H1 (cell line): ENCODE measurements around the gene NR2F2. TPM values are rescaled to one million over a fixed set of nuclear protein-coding genes. Genes with fewer than 3 reads are reported as not detected.

Experiments used
- BACH1 ChIP-seq: IDR thresholded peaks from 2 replicates; pipeline ENCODE4 v1.6.1; 2012; ENCODE audit warnings: low read length, improper control_type of control experiment
- BRCA1 ChIP-seq: IDR thresholded peaks from 2 replicates; pipeline ENCODE4 v1.6.1; 2012; ENCODE audit warnings: low read depth, low read length, improper control_type of control experiment
- CTBP2 ChIP-seq: IDR thresholded peaks from 2 replicates; pipeline ENCODE4 v1.7.0; 2011; ENCODE audit warnings: borderline replicate concordance, mild to moderate bottlenecking, moderate library complexity, mixed read lengths, low read length; ENCODE audit not compliant: insufficient read depth, insufficient read length
- CTCF ChIP-seq, 3 experiments: IDR thresholded peaks; 1 replicate in 2 of 3; 2 replicates in 1 of 3; pipeline versions ENCODE4 v1.5.1 to v1.6.1; 2011; ENCODE audit warnings: low read length in 3 of 3, mild to moderate bottlenecking in 3 of 3, inconsistent platforms in 2 of 3, low read depth in 1 of 3, moderate library complexity in 1 of 3; ENCODE audit not compliant: insufficient read depth in 1 of 3; ENCODE audit errors: control extremely low read depth in 1 of 3
- EZH2 ChIP-seq: fragments of 200-600 bp; sonication (generic); IDR thresholded peaks from 2 replicates; pipeline ENCODE4 v1.7.1; 2012; ENCODE audit warnings: low read depth, mild to moderate bottlenecking, moderate library complexity, low read length, inconsistent platforms; ENCODE audit not compliant: severe bottlenecking
- GTF2F1 ChIP-seq: IDR thresholded peaks from 2 replicates; pipeline ENCODE4 v1.6.1; 2012; ENCODE audit warnings: low read depth, low read length, improper control_type of control experiment, borderline replicate concordance
- JUND ChIP-seq: IDR thresholded peaks from 2 replicates; pipeline ENCODE4 v1.6.1; 2011; ENCODE audit warnings: mild to moderate bottlenecking, improper control_type of control experiment, low read length
- MAFK ChIP-seq: IDR thresholded peaks from 2 replicates; pipeline ENCODE4 v1.6.1; 2012; ENCODE audit warnings: low read depth, mild to moderate bottlenecking, improper control_type of control experiment, low read length
- NRF1 ChIP-seq: IDR thresholded peaks from 2 replicates; pipeline ENCODE4 v1.6.1; 2011; ENCODE audit warnings: mild to moderate bottlenecking, low read depth, low read length, improper control_type of control experiment
- PHF8 ChIP-seq: fragments of 200-600 bp; sonication (generic); conservative IDR thresholded peaks from 2 replicates; pipeline ENCODE4 v1.7.1; 2012; ENCODE audit warnings: low read depth, mild to moderate bottlenecking, inconsistent platforms, low read length, moderate library complexity
- POLR2AphosphoS5 ChIP-seq: IDR thresholded peaks from 2 replicates; pipeline ENCODE4 v1.6.1; 2011; ENCODE audit warnings: low read depth, low read length
- POU5F1 ChIP-seq: IDR thresholded peaks from 2 replicates; pipeline ENCODE4 v1.6.1; 2011; ENCODE audit warnings: low read depth, mild to moderate bottlenecking, low read length, moderate library complexity
- RAD21 ChIP-seq, 2 experiments: IDR thresholded peaks in 1 of 2; conservative IDR thresholded peaks in 1 of 2; 2 replicates each; pipeline ENCODE4 v1.6.1; 2011; ENCODE audit warnings: low read depth in 2 of 2, low read length in 2 of 2, improper control_type of control experiment in 1 of 2, inconsistent platforms in 1 of 2, mild to moderate bottlenecking in 1 of 2, moderate library complexity in 1 of 2
- RBBP5 ChIP-seq: IDR thresholded peaks from 2 replicates; pipeline ENCODE4 v1.7.1; 2012; ENCODE audit warnings: low read depth, mild to moderate bottlenecking, inconsistent platforms, low read length, moderate library complexity, borderline replicate concordance
- RFX5 ChIP-seq: IDR thresholded peaks from 2 replicates; pipeline ENCODE4 v1.6.1; 2011; ENCODE audit warnings: low read depth, low read length, improper control_type of control experiment, borderline replicate concordance
- RNF2 ChIP-seq: fragments of 200-900, 300-1000 bp; sonication (generic); IDR thresholded peaks from 2 replicates; pipeline ENCODE4 v1.7.1; 2016; ENCODE audit warnings: borderline replicate concordance, low read depth, mild to moderate bottlenecking, antibody characterized with exemption, low read length; ENCODE audit not compliant: poor library complexity, severe bottlenecking; ENCODE audit errors: missing control alignments
- SAP30 ChIP-seq: fragments of 300-600 bp; sonication (generic); IDR thresholded peaks from 2 replicates; pipeline ENCODE4 v1.7.1; 2012; ENCODE audit warnings: low read length, moderate library complexity, mild to moderate bottlenecking, inconsistent platforms; ENCODE audit not compliant: insufficient read depth, insufficient replicate concordance
- SP1 ChIP-seq: IDR thresholded peaks from 2 replicates; pipeline ENCODE4 v1.6.1; 2011; ENCODE audit warnings: low read depth, low read length
- TCF12 ChIP-seq: IDR thresholded peaks from 2 replicates; pipeline ENCODE4 v1.6.1; 2011; ENCODE audit warnings: low read depth, mild to moderate bottlenecking, low read length
- YY1 ChIP-seq: IDR thresholded peaks from 2 replicates; pipeline ENCODE4 v1.6.1; 2011; ENCODE audit warnings: low read depth, mild to moderate bottlenecking, low read length
- polyA plus RNA-seq, 7 experiments: library from polyadenylated mRNA; depleted of rRNA in 3 of 7; stranded (reverse) in 5 of 7; unstranded in 2 of 7; fragments of >200 nt in 5 of 7; fragments of 200-250 nt in 2 of 7; gene quantifications; 1 replicate in 5 of 7; 2 replicates in 1 of 7; 4 replicates in 1 of 7; pipeline versions ENCODE4 v1.2.1 to v1.2.3, GENCODE V29; 2011 to 2013; ENCODE audit warnings: missing spikeins in 2 of 7, mixed read lengths in 2 of 7
- total RNA-seq: library from RNA; stranded (reverse); fragmentation: NEBNext Ultra II Directional; extraction: Animal tissue kit (Norgen Biotek cat#: 25700); gene quantifications from 2 replicates; pipeline ENCODE4 v1.2.1, GENCODE V29; 2021

Gene NR2F2
- total and polyA plus RNA-seq, 2 of the 8 experiments (the other 6 are each of a cell fraction or from before 2014, with no cell fraction given): 0.03 TPM; not detected in 1

DNA sequence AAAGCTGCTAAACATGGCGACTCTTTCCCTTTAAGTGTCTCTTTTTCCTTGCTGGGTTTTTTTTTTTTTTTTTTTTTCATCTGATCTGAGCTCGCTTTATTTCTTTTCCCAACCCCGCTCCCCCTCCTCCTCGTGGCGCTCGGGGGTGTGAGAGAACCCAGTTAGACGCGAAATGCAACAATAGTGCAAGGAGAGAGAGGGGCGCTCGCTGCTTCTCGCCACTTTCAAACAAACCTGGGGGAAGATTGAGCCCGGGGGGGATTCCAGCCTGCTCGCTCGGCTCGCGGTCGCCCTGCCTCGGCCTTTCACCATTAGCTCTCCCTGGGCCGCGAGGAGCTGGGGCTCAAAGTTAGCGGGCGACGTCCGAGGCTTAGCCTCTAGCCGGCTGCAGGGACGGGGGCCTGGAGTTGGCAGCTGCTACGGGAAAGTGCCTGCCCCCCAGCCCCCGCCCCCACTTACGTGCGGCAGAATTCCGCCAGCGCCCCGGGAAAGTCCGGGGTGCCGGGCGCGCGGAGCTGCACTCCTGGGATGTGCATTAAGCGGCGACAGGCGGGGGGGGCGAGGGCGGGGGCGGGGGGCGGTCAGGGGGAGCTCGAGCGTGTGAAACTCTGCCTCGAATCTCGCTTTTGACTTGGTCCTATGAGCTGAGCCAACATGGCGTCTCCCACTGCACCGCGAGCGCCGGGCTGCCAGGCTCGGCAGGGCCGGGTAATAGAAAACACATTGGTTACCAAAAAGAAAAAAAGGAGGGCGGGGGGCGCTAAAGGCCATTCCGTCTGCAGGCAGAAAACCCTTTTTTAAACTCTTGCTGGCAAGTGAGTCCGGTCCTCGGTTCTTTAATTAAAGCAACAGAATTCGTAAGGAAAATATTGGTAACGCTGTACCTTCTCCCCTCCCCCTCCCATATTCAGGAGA is 10.4 kb downstream of the NR2F2 start (continued):
- TF ChIP-seq SAP30 (no peak), EZH2 (peak; percentile 40), YY1 (peak; percentile 85), RFX5 (no peak), SP1 (no peak), BRCA1 (no peak), RAD21 (IDR thresholded peaks at IDR 0.05 in 1 of 2, conservative IDR thresholded peaks at IDR 0.05 in 1 of 2; ENCODE audit: low read depth in 2 of 2, low read length in 2 of 2) (peak in 1 of 2 experiments; percentile 15; a peak in 1 of 4 replicates), POLR2AphosphoS5 (no peak), MAFK (no peak), CTBP2 (peak; percentile 98), NRF1 (no peak), RBBP5 (peak; percentile 73; the same call in 1 of the 2 replicates), POU5F1 (no peak), TCF12 (no peak), BACH1 (no peak), RNF2 (peak; percentile 81), PHF8 (no peak), JUND (no peak), CTCF (IDR thresholded peaks at IDR 0.05; ENCODE audit: control extremely low read depth in 1 of 3, insufficient read depth in 1 of 3, low read depth in 1 of 3, low read length in 3 of 3) (no peak), GTF2F1 (no peak)
